ENCODE data around the gene CHD9NB.
"Not testable (repeated sequence)": the region's sequence is repeated elsewhere in the genome, so short reads cannot be mapped to it uniquely, and the experiment has no call there.

Gene CHD9NB

GRCh38 chr16:53083119-53083518 lies 30.4 kb upstream of the CHD9NB start:
- no peak for DNase-seq (ENCODE audit: low read depth)

DNA sequence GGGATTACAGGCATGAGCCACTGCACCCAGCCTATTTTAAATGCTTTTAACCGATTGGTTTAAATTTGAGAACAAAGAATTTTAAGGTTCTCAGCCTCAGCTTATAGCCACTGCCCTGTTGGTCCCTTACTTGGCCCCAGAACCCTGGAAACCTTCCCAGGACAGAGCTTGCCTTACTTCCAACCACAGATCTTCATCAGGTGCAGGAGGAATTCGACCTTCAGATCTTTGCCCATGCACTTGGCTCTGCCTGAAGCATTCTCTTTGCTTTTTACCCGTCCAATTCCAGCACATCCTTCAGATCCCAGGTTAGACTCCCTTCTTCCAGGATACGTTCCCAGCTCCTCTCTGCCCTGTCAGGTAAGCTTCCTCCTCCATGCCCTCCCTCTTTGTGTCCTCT lies 29.8 kb upstream of the CHD9NB start:
- no peak for DNase-seq (ENCODE audit: low read depth)

DNA sequence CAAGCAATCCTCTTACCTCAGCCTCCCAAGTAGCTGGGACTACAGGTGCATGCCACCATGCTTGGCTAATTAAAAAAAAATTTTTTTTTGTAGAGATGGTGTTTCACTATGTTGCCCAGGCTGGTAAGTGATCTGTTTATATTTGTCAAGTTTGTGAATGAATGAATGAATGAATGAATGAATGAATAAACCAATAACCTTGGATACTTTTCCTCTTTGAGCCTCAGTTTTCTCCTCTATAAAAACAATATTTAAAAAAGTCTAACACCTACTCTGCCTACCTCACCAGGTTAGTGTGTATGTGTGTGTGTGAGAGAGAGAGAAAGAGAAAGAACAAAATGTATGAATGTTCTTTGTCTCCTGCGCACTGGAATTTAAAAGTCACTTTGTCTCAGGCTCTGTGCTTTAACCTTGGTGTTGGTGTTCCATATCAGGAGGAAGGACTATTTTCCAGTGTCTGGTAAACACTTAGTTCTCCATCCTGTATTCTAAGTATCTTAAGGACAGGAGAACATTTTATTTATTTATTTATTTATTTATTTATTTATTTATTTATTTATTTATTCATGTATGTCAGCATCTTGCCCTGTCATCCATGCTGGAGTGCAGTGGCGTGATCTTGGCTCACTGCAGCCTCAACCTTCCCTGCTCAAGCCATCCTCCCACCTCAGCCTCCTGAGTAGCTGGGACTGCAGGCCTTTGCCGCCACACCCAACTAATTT lies 29.1 kb upstream of the CHD9NB start:
- DNase-seq (ENCODE audit: low read depth): no peak

- DNase-seq (ENCODE audit: low read depth): no peak
These were observed 28.3 kb upstream of the CHD9NB start for GRCh38 chr16:53081032-53081424.

DNA sequence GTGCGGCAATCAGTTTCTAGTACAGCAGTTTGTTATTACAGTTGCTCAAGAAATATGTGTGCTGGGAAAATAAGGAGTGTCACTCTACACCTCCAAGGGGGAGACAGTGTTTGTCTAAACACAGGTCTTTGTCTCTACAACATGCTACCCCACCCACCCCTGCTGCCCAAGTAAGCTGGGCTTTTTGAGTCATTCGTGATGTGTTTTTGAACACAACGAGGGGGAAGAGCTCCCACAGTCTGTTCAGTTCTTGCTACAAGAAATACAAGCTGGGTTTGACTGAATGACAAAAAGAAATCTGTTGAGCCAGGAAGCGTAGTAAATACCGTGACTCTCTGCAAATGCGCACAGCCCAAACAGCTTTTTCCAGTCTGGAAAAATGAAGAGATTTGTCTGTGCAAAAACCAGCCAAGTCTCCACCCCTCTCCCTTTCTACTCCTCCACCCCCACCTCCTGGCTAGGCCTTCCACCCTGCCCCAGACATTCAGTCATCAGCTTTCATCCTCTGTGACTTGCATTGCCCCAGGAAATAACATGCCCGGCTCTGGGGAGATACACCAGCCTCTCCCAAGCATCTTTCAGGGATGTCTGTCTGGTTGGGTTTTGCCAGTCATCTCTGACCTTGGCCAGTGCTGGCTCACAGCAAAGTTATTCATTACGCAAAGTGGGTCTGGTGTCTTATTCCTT lies 27.8 kb upstream of the CHD9NB start:
- no peak for DNase-seq (ENCODE audit: low read depth)

- DNase-seq (ENCODE audit: low read depth): no peak
These were observed 26.2 kb upstream of the CHD9NB start for GRCh38 chr16:53078765-53079485.

DNA sequence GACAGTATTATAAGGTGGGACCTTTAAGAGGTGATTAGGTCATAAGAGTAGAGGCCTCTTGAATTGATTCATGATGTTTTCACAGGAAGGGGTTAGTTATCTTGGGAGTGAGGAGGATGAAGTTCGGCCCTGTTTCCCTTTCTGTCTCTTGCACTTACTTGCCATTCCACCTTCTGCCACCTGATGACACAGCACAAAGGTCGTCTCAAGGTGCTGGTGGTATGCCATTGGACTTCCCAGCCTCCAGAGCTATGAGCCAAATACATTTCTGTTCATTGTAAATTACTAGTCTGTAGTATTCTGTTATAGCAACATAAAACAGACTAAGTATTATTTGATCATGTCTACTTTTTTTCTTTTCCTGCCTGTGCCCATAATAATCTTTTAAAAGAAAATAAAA lies 25.6 kb upstream of the CHD9NB start:
- DNase-seq (ENCODE audit: low read depth): no peak

GRCh38 chr16:53075461-53075860 lies 22.8 kb upstream of the CHD9NB start:
- DNase-seq (ENCODE audit: low read depth): not testable (repeated sequence)

GRCh38 chr16:53074296-53074695 lies 21.6 kb upstream of the CHD9NB start:
- not testable (repeated sequence) for DNase-seq (ENCODE audit: low read depth)

GRCh38 chr16:53073022-53073421 lies 20.3 kb upstream of the CHD9NB start:
- no peak for DNase-seq (ENCODE audit: low read depth)

GRCh38 chr16:53071748-53072301 lies 19.1 kb upstream of the CHD9NB start:
- DNase-seq (ENCODE audit: low read depth): no peak

DNA sequence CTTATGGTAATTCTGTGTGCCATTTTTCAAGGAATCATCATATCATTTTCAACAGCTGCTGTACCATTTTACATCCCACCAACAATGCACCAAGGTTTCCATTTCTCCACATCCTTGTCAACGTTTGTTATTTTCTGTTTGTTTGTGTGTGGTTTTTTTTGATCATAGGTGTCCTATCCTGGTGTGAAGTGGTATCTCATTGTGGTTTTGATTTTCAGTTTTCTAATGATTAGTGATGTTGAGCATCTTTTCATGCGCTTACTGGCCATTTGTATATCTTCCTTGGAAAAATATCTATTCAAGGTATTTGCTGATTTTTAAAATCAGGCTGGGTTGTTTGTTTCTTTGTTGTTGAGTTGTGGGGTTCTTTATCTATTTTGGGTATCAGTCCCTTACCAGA lies 17.1 kb upstream of the CHD9NB start:
- DNase-seq (ENCODE audit: low read depth): no peak

- DNase-seq (ENCODE audit: low read depth): no peak
These were observed 15.7 kb upstream of the CHD9NB start for GRCh38 chr16:53068423-53068833.

- DNase-seq (ENCODE audit: low read depth): no peak
These were observed 15.0 kb upstream of the CHD9NB start for GRCh38 chr16:53067675-53068074.

DNA sequence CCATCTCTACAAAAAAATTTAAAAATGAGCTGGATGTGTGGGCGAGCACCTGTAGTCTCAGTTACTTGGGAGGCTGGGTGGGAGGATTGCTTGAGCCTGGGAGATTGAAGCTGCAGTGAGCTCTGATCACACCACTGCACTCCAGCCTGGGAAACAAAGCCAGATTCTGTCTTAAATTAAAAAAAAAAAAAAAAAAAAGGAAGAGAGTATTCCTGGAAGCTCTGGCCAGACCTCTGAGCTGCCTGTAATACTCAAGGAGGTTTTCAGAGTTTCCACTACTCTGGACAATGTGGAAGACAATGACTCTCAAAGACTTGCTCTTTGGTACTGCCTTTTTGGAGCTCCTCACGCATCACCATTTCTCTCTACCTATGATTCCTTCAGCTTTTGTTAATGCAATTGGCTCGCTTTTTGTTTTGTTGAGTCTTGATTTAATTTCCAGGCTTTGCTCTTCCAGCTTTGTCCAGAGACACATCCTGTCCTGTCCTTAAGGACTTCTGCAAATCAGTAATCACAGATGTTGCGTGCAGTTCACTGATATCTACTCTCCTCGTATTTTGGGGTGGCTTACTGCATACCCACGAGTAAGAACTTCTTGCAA lies 12.9 kb upstream of the CHD9NB start:
- DNase-seq (ENCODE audit: low read depth): no peak

DNA sequence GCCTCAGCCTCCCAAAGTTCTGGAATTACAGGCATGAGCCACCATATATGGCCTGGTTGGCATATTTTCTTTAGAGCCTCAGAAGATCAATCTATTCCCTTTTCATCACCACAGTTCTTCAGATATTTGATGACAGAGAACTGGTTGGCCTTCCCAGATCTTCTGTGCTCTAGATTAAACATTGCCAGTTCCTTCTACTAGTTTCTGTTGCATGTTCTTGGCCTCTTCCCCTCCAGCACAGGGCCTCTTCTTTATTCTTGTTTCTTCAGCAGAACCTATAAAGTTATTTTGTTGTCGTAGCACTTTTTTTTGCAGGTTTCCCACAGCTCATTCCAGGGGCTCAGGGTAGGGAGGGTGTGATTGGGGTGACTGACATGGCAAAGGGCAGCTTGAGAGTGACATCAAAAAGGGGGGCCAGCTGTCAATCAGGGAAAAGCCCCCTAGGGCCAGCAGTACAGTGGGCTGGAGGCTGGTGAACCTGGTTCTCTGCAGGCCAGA lies 11.4 kb upstream of the CHD9NB start:
- DNase-seq (ENCODE audit: low read depth): no peak

- no peak for DNase-seq (ENCODE audit: low read depth)
These were observed 9.0 kb upstream of the CHD9NB start for GRCh38 chr16:53061701-53062159.

DNA sequence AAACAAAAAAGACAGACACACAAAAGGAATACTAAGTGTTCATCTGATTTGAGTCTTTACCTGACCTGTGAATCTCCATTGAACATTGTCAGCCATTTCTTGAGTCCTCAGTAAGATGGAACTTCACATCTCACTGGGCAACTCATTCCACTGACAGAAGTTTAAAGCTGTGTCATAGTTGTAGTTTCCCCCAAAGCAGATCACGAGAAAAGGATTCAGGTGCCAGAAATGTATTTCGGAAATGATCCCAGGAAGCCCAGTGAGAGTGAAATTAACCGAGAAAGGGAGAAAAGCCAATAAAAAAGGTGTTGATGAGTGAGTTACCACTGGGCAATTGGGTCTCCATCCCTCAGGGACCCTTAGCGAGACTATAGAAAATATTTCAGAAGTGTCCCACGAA lies 8.6 kb upstream of the CHD9NB start:
- DNase-seq (ENCODE audit: low read depth): no peak

GRCh38 chr16:53059672-53060071 lies 7.0 kb upstream of the CHD9NB start:
- no peak for DNase-seq (ENCODE audit: low read depth)

GRCh38 chr16:53058882-53059281 lies 6.2 kb upstream of the CHD9NB start:
- no peak for DNase-seq (ENCODE audit: low read depth)

DNA sequence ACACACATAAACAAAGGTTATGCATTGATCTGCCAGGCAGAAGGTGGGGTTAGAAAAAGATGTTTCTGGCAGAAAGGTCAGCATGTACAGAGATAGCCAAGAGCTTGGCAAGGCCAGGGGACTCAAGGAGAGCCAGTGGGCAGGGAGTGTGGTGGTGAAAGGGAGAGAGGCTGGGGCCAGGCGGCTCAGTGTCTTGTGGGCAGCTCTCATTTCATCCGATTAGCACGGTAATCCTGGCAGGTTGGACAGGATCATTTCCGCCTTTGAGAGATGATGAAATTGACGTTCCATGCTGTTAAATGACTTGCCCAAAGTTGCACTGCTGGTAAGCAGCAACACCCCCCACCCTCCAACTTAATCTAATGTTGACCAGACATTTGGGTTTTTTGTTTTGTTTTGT lies 5.7 kb upstream of the CHD9NB start:
- no peak for DNase-seq (ENCODE audit: low read depth)

DNA sequence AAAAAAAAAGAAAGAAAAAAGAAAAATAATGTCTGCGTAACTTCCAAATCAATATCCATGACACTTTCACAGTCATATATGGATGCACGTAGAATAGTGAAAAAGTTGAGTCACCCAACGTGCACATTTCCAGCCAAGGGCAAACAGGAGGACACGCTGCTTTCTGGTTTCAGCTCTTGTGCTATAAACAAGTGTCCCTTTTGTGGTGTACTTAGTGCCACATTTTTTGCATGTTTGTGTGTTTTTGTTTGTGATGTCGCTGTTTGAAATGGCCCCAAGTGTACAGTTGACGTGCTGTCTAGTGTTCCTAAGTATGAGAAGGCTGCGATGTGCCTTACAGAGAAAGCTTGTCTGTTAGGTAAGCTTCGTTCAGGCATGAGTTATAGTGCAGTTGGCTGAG lies 5.0 kb upstream of the CHD9NB start:
- DNase-seq (ENCODE audit: low read depth): no peak

All from stimulated activated CD8-positive, alpha-beta memory T cell treated with anti-CD3 and anti-CD28 coated beads, Interleukin-12 subunit alpha, Interleukin-12 subunit beta, amount 100 ng/mL, for 1 hour (primary cell).